NK-92 (cell line): ENCODE results near the gene RAB28.

ENCODE experiments used
- DNase-seq: peaks from one replicate; lab custom pipeline; 2025; ENCODE audit not compliant: unreplicated experiment; lab: John Stamatoyannopoulos, UW

The RAB28 gene

GRCh38 chr4:13323921-13324320 is 160.2 kb downstream of the RAB28 start:
- no peak for DNase-seq

GRCh38 chr4:13322681-13323101 is 161.4 kb downstream of the RAB28 start:
- no peak for DNase-seq
